Parathyroid adenoma (tissue), 2 donors: ENCODE data around the gene C9orf57.
"Not testable (repeated sequence)": the region's sequence is repeated elsewhere in the genome, so short reads cannot be mapped to it uniquely, and the experiment has no call there.

Experiments used
- H2AFZ ChIP-seq: fragments of 300-600 bp; sonication (generic); one replicate; pipeline ENCODE4 v1.7.0; 2017; ENCODE audit warnings: antibody characterized with exemption, mild to moderate bottlenecking
- H3K27ac ChIP-seq: fragments of 300-600 bp; sonication (generic); one replicate; pipeline ENCODE4 v1.7.0; 2017
- H3K27me3 ChIP-seq: fragments of 300-600 bp; sonication (generic); one replicate; pipeline ENCODE4 v1.7.0; 2017; ENCODE audit warnings: low read length; ENCODE audit not compliant: control insufficient read depth, insufficient read depth
- H3K36me3 ChIP-seq: fragments of 300-600 bp; sonication (generic); one replicate; pipeline ENCODE4 v1.7.0; 2017; ENCODE audit warnings: low read length; ENCODE audit not compliant: control insufficient read depth, insufficient read depth
- H3K4me1 ChIP-seq: fragments of 300-600 bp; sonication (generic); one replicate; pipeline ENCODE4 v1.7.0; 2017; ENCODE audit warnings: control low read depth
- H3K4me2 ChIP-seq: fragments of 300-600 bp; sonication (generic); one replicate; pipeline ENCODE4 v1.7.0; 2017; ENCODE audit warnings: low read length
- H3K4me3 ChIP-seq: fragments of 300-600 bp; sonication (generic); one replicate; pipeline ENCODE4 v1.7.0; 2017; ENCODE audit warnings: low read depth, low read length
- H3K79me2 ChIP-seq: fragments of 300-600 bp; sonication (generic); one replicate; pipeline ENCODE4 v1.7.0; 2017; ENCODE audit warnings: control low read depth
- H3K9ac ChIP-seq: fragments of 300-600 bp; sonication (generic); one replicate; pipeline ENCODE4 v1.7.0; 2017; ENCODE audit warnings: mild to moderate bottlenecking
- H3K9me3 ChIP-seq: fragments of 300-600 bp; sonication (generic); one replicate; pipeline ENCODE4 v1.7.0; 2017; ENCODE audit warnings: low read length; ENCODE audit not compliant: control insufficient read depth
- CTCF ChIP-seq: fragments of 300-600 bp; sonication (generic); IDR thresholded peaks from one replicate; pipeline ENCODE4 v1.7.0; 2017; ENCODE audit warnings: antibody characterized with exemption, mild to moderate bottlenecking
- donor health status: primary hyperparathyroidism.

C9orf57 gene

GRCh38 chr9:72060513-72060912 is at the start of gene C9orf57:
C9orf57 (minus strand) TSS chr9:72060613; CDS start chr9:72059331, 1,282 bp downstream.
- Histone ChIP-seq H3K4me2 (no peak within 1 kb of the TSS), H2AFZ (no peak within 1 kb of the TSS), H3K36me3 (no peaks in the 10 kb centered on the region), H3K79me2 (no peaks in the 10 kb centered on the region), H3K4me1 (no peaks in the 10 kb centered on the region), H3K9me3 (no peaks in the 10 kb centered on the region), H3K9ac (no peak within 1 kb of the TSS), H3K4me3 (no peak within 1 kb of the TSS), H3K27me3 (no peaks in the 10 kb centered on the region), H3K27ac (no peak within 1 kb of the TSS)
- TF ChIP-seq CTCF = no peak

GRCh38 chr9:72102520-72102919 is 42.1 kb upstream of the C9orf57 start:
- no peak for TF ChIP-seq CTCF
- H3K27me3 ChIP-seq = no peaks in the 10 kb centered on the region
- no peak overlapping the region for H3K4me3 ChIP-seq

GRCh38 chr9:72095520-72095919 is 35.1 kb upstream of the C9orf57 start:
- not testable (repeated sequence) for H2AFZ ChIP-seq

More at GRCh38 chr9:72102520-72102919, 42.1 kb upstream of the C9orf57 start:
- Histone ChIP-seq H3K9ac (no peak overlapping the region), H3K4me2 (no peak overlapping the region), H3K27ac (no peak overlapping the region), H3K79me2 (no peaks in the 10 kb centered on the region), H2AFZ (no peak overlapping the region), H3K4me1 (no peaks in the 10 kb centered on the region), H3K36me3 (no peaks in the 10 kb centered on the region), H3K9me3 (no peaks in the 10 kb centered on the region)

GRCh38 chr9:72092820-72093219 is 32.4 kb upstream of the C9orf57 start:
- H3K9me3 ChIP-seq = no peaks in the 10 kb centered on the region
- H3K79me2 ChIP-seq = no peaks in the 10 kb centered on the region
- H3K27me3 ChIP-seq = no peaks in the 10 kb centered on the region
- no peaks in the 10 kb centered on the region for H3K36me3 ChIP-seq
- no peak overlapping the region for H3K4me3 ChIP-seq
- no peak overlapping the region for H3K4me2 ChIP-seq
- H3K9ac ChIP-seq = no peak overlapping the region
- H3K4me1 ChIP-seq = no peaks in the 10 kb centered on the region
- no peak overlapping the region for H3K27ac ChIP-seq
- no peak for TF ChIP-seq CTCF
- H2AFZ ChIP-seq = no peak overlapping the region

More at GRCh38 chr9:72095520-72095919, 35.1 kb upstream of the C9orf57 start:
- H3K4me1 ChIP-seq, H3K9me3 ChIP-seq, H3K36me3 ChIP-seq, H3K4me3 ChIP-seq, H3K9ac ChIP-seq, H3K27me3 ChIP-seq, H3K79me2 ChIP-seq, H3K27ac ChIP-seq, H3K4me2 ChIP-seq: not testable (repeated sequence)

GRCh38 chr9:72089451-72090130 is 29.2 kb upstream of the C9orf57 start:
- H3K4me3 ChIP-seq = no peak overlapping the region
- TF ChIP-seq CTCF = no peak
- no peaks in the 10 kb centered on the region for H3K36me3 ChIP-seq

More at GRCh38 chr9:72089451-72090130, 29.2 kb upstream of the C9orf57 start:
- no peak overlapping the region for H3K4me2 ChIP-seq
- H3K9ac ChIP-seq = no peak overlapping the region
- H3K9me3 ChIP-seq = no peaks in the 10 kb centered on the region
- no peak overlapping the region for H2AFZ ChIP-seq
- no peaks in the 10 kb centered on the region for H3K27me3 ChIP-seq
- H3K79me2 ChIP-seq = no peaks in the 10 kb centered on the region
- no peak overlapping the region for H3K27ac ChIP-seq
- no peaks in the 10 kb centered on the region for H3K4me1 ChIP-seq
